AG09319 (cell line): ENCODE data around the gene NTNG1.

Source experiments
- DNase-seq: peaks from one replicate; pipeline ENCODE4 v3.0.0-alpha.2; 2010; ENCODE audit warnings: low read depth; ENCODE audit errors: extremely low read depth
- CTCF ChIP-seq: IDR thresholded peaks from 2 replicates; pipeline ENCODE4 v1.5.1; 2011; ENCODE audit warnings: low read depth, mild to moderate bottlenecking, inconsistent platforms, low read length, moderate library complexity

NTNG1 gene

DNA sequence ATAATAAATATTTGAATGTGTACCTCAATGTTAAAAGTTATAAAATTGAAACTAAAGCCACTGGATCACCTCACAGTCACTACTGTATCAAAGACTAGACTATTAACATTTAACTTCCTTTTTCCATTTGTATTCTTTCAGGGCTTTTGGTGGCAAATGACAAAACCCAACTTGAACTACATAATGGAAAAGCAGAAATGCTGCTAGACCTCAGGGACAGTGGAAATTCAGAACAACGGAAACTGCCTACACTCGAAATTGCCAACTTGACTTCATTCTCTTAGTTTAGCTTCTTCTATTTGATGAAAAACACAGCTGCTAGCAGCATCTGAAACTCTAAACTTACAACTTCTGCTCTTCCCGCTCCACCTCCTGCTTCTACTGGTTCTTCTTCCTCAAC lies 34.9 kb upstream of the NTNG1 start:
- no peak for TF ChIP-seq CTCF
- DNase-seq = no peak

GRCh38 chr1:107110326-107110725 lies 30.5 kb upstream of the NTNG1 start:
- DNase-seq = no peak
- TF ChIP-seq CTCF = no peak

DNA sequence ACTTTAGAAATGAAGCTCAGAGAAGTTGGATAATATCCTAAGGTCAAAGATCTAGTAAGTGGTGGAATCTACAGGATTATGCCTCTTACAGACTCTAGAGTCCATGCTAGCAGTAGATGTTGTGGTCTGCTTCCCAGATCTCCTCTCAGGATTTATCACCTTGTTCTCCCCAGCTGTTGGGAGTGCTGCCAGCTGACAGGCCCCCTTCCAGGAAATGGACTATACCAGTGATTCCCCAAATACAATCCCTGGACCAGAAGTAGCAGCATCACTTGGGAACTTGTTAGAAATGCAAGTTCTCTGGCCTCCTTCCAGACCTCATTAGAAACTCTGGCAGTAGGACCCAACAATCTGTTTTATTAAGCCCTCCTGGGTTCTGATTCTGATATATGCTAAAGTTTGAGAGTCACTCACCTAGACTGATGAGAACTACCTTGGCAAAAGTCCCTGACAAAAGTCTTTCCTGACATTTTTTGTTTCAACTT lies 24.5 kb upstream of the NTNG1 start:
- no peak for DNase-seq
- TF ChIP-seq CTCF = no peak

- DNase-seq = no peak
- TF ChIP-seq CTCF = no peak
Observed at GRCh38 chr1:107122225-107122624, 18.6 kb upstream of the NTNG1 start.

DNA sequence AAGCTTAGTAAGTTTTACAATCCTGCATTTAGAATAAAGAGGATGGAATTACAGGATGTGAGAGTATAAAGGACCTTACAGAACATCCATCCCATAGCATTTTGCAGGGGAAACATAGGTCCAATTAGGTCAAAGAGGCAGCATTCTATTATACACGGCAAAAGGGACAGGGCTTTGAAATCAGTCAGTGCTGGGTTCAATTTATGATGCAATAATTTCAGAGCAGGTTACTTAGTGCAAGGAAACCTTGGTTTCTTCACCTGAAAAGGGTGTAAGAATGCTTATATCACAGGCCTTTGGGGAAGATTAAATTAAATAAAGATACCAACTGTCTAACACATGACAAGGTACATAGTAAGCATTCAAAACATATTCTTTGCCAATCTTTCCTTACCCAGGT lies 17.1 kb upstream of the NTNG1 start:
- no peak for TF ChIP-seq CTCF
- DNase-seq = no peak

GRCh38 chr1:107124694-107125093 lies 16.1 kb upstream of the NTNG1 start:
- no peak for DNase-seq
- TF ChIP-seq CTCF = no peak

GRCh38 chr1:107132195-107132594 lies 8.6 kb upstream of the NTNG1 start:
- no peak for DNase-seq
- TF ChIP-seq CTCF = no peak
